Breast epithelium (tissue), 3 donors: ENCODE data around the gene CACNA1I.

Experiments used
- CTCF ChIP-seq, 3 donors: fragments of 450-650 bp; IDR thresholded peaks; one replicate each; pipeline ENCODE4 v1.5.1; 2016 to 2017; ENCODE audit warnings: antibody characterized with exemption in 3 of 3, mild to moderate bottlenecking in 3 of 3, moderate library complexity in 3 of 3
- POLR2A ChIP-seq: fragments of 450-650 bp; IDR thresholded peaks from one replicate; pipeline ENCODE4 v1.6.1; 2016; ENCODE audit warnings: antibody characterized with exemption, mild to moderate bottlenecking, moderate library complexity
- POLR2AphosphoS5 ChIP-seq, 3 donors: sonication (generic); formaldehyde crosslinking; IDR thresholded peaks; one replicate each; pipeline ENCODE4 v1.6.1; 2017; ENCODE audit warnings: antibody characterized with exemption in 3 of 3

- TF ChIP-seq POLR2A: no peak
- no peak for TF ChIP-seq CTCF (IDR thresholded peaks at IDR 0.05)
- TF ChIP-seq POLR2AphosphoS5 (IDR thresholded peaks at IDR 0.05): no peak
Measured at GRCh38 chr22:39545386-39546365, 24.9 kb upstream of the CACNA1I start.
